ENCODE measurements around the gene NEDD4L.

DNA sequence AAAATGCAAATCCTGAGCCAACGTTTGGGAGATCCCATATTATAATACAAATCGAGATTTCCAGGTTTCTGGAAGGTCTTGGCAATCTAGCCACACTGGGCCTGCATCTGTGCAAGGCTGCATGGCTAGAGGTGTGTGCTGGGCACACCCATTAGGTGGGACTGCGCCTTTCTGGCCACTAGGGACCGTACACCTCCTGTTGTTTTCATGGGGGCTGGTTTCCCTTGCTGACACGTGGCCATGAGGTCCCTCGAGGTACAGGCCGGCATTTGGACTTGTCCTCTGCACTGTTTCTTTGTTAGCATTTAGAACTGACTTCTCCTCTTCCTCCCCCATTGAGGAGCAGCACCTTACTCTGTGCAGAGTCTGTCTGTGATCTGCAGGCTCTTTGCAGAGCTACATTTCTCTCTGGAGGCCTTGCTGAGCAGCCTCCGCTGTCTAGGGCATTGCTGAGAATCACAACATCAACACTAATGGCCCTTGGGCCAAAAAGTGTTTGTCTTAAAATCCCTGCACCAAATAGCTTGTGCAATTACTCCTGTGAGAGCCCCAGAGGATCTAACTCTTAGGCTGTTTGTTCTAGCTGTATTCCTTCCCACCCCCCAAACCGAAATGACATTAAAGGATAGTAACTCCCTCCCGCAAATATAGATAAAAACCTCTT lies 131.2 kb downstream of the NEDD4L start:
- TF ChIP-seq, protein P1, sequence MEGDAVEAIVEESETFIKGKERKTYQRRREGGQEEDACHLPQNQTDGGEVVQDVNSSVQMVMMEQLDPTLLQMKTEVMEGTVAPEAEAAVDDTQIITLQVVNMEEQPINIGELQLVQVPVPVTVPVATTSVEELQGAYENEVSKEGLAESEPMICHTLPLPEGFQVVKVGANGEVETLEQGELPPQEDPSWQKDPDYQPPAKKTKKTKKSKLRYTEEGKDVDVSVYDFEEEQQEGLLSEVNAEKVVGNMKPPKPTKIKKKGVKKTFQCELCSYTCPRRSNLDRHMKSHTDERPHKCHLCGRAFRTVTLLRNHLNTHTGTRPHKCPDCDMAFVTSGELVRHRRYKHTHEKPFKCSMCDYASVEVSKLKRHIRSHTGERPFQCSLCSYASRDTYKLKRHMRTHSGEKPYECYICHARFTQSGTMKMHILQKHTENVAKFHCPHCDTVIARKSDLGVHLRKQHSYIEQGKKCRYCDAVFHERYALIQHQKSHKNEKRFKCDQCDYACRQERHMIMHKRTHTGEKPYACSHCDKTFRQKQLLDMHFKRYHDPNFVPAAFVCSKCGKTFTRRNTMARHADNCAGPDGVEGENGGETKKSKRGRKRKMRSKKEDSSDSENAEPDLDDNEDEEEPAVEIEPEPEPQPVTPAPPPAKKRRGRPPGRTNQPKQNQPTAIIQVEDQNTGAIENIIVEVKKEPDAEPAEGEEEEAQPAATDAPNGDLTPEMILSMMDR (IDR thresholded peaks at IDR 0.05), result no peak
- no peak for TF ChIP-seq EZH2 (IDR thresholded peaks at IDR 0.05; ENCODE audit: borderline replicate concordance, insufficient read depth, low read depth, low read length, poor library complexity, severe bottlenecking)

Data from B cell (primary cell).